ENCODE data around the gene BRD7.

DNA sequence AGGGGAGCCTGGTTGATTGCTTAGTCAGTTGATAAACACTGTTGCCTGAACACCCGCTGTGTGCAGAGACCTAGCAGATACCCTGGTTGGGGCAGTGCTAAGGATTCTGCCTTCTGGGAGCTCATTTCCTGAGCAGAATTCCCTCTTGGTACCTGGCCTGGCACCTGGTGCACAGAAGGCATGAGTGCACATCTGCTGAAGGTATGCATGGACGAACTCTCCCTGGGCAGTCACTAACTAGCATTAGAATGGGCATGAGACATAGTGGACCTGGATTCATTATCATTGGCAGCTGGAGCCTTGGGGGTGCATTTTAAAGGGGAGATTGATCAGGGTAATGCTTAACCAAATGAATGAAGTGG is 89.3 kb downstream of the BRD7 start:
- TF ChIP-seq, protein P1, sequence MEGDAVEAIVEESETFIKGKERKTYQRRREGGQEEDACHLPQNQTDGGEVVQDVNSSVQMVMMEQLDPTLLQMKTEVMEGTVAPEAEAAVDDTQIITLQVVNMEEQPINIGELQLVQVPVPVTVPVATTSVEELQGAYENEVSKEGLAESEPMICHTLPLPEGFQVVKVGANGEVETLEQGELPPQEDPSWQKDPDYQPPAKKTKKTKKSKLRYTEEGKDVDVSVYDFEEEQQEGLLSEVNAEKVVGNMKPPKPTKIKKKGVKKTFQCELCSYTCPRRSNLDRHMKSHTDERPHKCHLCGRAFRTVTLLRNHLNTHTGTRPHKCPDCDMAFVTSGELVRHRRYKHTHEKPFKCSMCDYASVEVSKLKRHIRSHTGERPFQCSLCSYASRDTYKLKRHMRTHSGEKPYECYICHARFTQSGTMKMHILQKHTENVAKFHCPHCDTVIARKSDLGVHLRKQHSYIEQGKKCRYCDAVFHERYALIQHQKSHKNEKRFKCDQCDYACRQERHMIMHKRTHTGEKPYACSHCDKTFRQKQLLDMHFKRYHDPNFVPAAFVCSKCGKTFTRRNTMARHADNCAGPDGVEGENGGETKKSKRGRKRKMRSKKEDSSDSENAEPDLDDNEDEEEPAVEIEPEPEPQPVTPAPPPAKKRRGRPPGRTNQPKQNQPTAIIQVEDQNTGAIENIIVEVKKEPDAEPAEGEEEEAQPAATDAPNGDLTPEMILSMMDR (IDR thresholded peaks at IDR 0.05): no peak
- no peak for TF ChIP-seq EZH2 (IDR thresholded peaks at IDR 0.05; ENCODE audit: borderline replicate concordance, insufficient read depth, low read depth, low read length, poor library complexity, severe bottlenecking)
